Activated CD8-positive, alpha-beta T cell treated with anti-CD3 and anti-CD28 coated beads for 36 hours (primary cell): ENCODE measurements around the gene SWI5. TPM values are rescaled to one million over a fixed set of nuclear protein-coding genes. Genes with fewer than 3 reads are reported as not detected.

Experiments used
- ATAC-seq: fragments of 200-7000 bp; cut with Tn5 transposase; one replicate; pipeline ENCODE4 v1.10.0; 2021; ENCODE audit warnings: mild to moderate bottlenecking, moderate library complexity
- CTCF ChIA-PET: fragments of 350-600 bp; sonication (Branson Sonifier 250); formaldehyde crosslinking; loops from one replicate; lab custom pipeline; 2021; ENCODE audit warnings: antibody characterized with exemption; lab: Charles Lee
- POLR2A ChIA-PET: fragments of 350-600 bp; sonication (Branson Sonifier 250); formaldehyde crosslinking; loops from one replicate; lab custom pipeline; 2021; ENCODE audit warnings: antibody characterized with exemption; lab: Charles Lee
- DNase-seq: peaks from one replicate; pipeline ENCODE4 v3.0.0-alpha.2; 2020
- H3K27ac Mint-ChIP-seq: one replicate; pipeline ENCODE4 v1.8.0; 2021; ENCODE audit warnings: mild to moderate bottlenecking, mixed read lengths
- H3K27me3 Mint-ChIP-seq: one replicate; pipeline ENCODE4 v1.8.0; 2021; ENCODE audit warnings: mixed read lengths
- H3K36me3 Mint-ChIP-seq: one replicate; pipeline ENCODE4 v1.8.0; 2021; ENCODE audit warnings: low read depth, mixed read lengths
- H3K4me1 Mint-ChIP-seq: one replicate; pipeline ENCODE4 v1.8.0; 2021; ENCODE audit warnings: low read depth, mixed read lengths
- H3K4me3 Mint-ChIP-seq: one replicate; pipeline ENCODE4 v1.8.0; 2021; ENCODE audit warnings: mild to moderate bottlenecking, moderate library complexity, mixed read lengths
- H3K9me3 Mint-ChIP-seq: one replicate; pipeline ENCODE4 v1.8.0; 2021; ENCODE audit warnings: mixed read lengths
- CTCF ChIP-seq: fragments of 200-600 bp; IDR thresholded peaks from one replicate; pipeline ENCODE4 v1.8.0; 2022; ENCODE audit warnings: antibody characterized with exemption, mild to moderate bottlenecking
- intact Hi-C: fragments of 100-400 bp; cut with micrococcal nuclease; formaldehyde crosslinking; loops from one replicate; pipeline ENCODE4 v1.10.0; 2022
- total RNA-seq, 2 experiments: library from RNA; stranded (reverse); gene quantifications; one replicate each; pipeline ENCODE4 v1.2.3, GENCODE V29; 2021

Gene SWI5
- total RNA-seq, 2 experiments from 2014 or later: 12.4 to 13.3 TPM

- Mint-ChIP-seq H3K9me3 (no peaks in the 10 kb centered on the region), H3K4me1 (peaks cover 9% of the 10 kb centered on the region), H3K4me3 (no peak overlapping the region), H3K27me3 (no peaks in the 10 kb centered on the region), H3K36me3 (no peaks in the 10 kb centered on the region), H3K27ac (no peak overlapping the region)
- POLR2A ChIA-PET: interaction anchor here (0.7 kb wide), 1 partner anchor 18 kb away, joined by 3 read pairs; no protein-coding TSS in a partner anchor
- DNase-seq (no peak), ATAC-seq (no peak)
- CTCF ChIA-PET: interaction anchor here (1.0 to 1.2 kb wide), 2 partner anchors 13 to 80 kb away, joined by 3 to 4 read pairs; no protein-coding TSS in a partner anchor
- intact Hi-C loops: no loop called here
- no peak for TF ChIP-seq CTCF
Observed at GRCh38 chr9:128282500-128282899, 6.4 kb downstream of the SWI5 start.

- Mint-ChIP-seq H3K9me3 (no peaks in the 10 kb centered on the region), H3K4me1 (peaks cover under 1% of the 10 kb centered on the region), H3K27ac (no peak overlapping the region), H3K4me3 (no peak overlapping the region), H3K36me3 (no peaks in the 10 kb centered on the region), H3K27me3 (no peaks in the 10 kb centered on the region)
- DNase-seq (no peak), ATAC-seq (no peak)
- CTCF ChIA-PET: interaction anchor here (0.9 to 1.7 kb wide), 2 partner anchors 10 to 153 kb away, joined by 3 read pairs; no protein-coding TSS in a partner anchor
- POLR2A ChIA-PET: interaction anchor here (0.5 kb wide), 1 partner anchor 27 kb away, joined by 4 read pairs; no protein-coding TSS in a partner anchor
- intact Hi-C loops: no loop called here
- no peak for TF ChIP-seq CTCF
Observed at GRCh38 chr9:128285033-128285784, 9.1 kb downstream of the SWI5 start.

- no peak overlapping the region for H3K27ac Mint-ChIP-seq
- intact Hi-C loops: no loop called here
- ChIA-PET CTCF (no interaction called here), POLR2A (no interaction called here)
- no peaks in the 10 kb centered on the region for H3K36me3 Mint-ChIP-seq
- no peaks in the 10 kb centered on the region for H3K4me1 Mint-ChIP-seq
- TF ChIP-seq CTCF: no peak
- H3K9me3 Mint-ChIP-seq: no peaks in the 10 kb centered on the region
- no peak overlapping the region for H3K4me3 Mint-ChIP-seq
- H3K27me3 Mint-ChIP-seq: no peaks in the 10 kb centered on the region
- DNase-seq (no peak), ATAC-seq (no peak)
Observed at GRCh38 chr9:128286440-128286839, 10.4 kb downstream of the SWI5 start.

- H3K4me3 Mint-ChIP-seq: no peak overlapping the region
- no peaks in the 10 kb centered on the region for H3K36me3 Mint-ChIP-seq
- no peaks in the 10 kb centered on the region for H3K27me3 Mint-ChIP-seq
- no peak overlapping the region for H3K27ac Mint-ChIP-seq
- DNase-seq (no peak), ATAC-seq (no peak)
- TF ChIP-seq CTCF: no peak
- intact Hi-C loops: no loop called here
- POLR2A ChIA-PET: interaction anchor here (1.2 kb wide), 1 partner anchor 10 kb away, joined by 4 read pairs; no protein-coding TSS in a partner anchor
- CTCF ChIA-PET: interaction anchor here (1.4 kb wide), 1 partner anchor 53 kb away, joined by 3 read pairs; no protein-coding TSS in a partner anchor
- H3K4me1 Mint-ChIP-seq: no peaks in the 10 kb centered on the region
- H3K9me3 Mint-ChIP-seq: no peaks in the 10 kb centered on the region
Observed at GRCh38 chr9:128288273-128289004, 12.4 kb downstream of the SWI5 start.
